ENCODE data around the gene SGK1.

DNA sequence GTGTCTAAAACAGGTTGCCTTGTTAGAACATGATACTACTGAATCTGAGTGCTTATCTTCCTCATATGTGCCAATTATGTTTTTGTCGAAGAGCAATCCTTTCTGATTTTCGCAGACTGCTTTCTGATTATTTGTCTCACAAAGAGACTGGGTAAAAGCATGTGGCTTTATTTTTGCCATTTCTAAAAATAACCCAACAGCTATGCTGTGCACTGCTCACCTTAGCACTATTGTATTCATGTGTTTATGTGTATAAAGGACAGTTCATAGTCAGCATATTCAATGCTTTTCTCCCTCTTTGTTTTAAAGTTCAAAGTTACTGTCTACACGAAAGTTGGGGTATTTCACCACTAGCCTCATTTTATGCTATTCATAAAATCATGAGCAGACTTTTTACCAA is 127.0 kb downstream of the SGK1 start:
- TF ChIP-seq SP1 (IDR thresholded peaks at IDR 0.05) (no peak), SUZ12 (IDR thresholded peaks at IDR 0.05) (no peak), BHLHE40 (IDR thresholded peaks at IDR 0.05; ENCODE audit: borderline replicate concordance) (no peak), FOXA1 (IDR thresholded peaks at IDR 0.05) (no peak), FOXM1 (IDR thresholded peaks at IDR 0.05; ENCODE audit: borderline replicate concordance) (no peak), ARNT (IDR thresholded peaks at IDR 0.05) (no peak)
- TF ChIP-seq, protein P1, sequence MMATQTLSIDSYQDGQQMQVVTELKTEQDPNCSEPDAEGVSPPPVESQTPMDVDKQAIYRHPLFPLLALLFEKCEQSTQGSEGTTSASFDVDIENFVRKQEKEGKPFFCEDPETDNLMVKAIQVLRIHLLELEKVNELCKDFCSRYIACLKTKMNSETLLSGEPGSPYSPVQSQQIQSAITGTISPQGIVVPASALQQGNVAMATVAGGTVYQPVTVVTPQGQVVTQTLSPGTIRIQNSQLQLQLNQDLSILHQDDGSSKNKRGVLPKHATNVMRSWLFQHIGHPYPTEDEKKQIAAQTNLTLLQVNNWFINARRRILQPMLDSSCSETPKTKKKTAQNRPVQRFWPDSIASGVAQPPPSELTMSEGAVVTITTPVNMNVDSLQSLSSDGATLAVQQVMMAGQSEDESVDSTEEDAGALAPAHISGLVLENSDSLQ (IDR thresholded peaks at IDR 0.05): no peak

Data from HEK293T (cell line).